GM21526 (cell line): ENCODE results near the gene LRRC36.
"Not testable (repeated sequence)": the region's sequence is repeated elsewhere in the genome, so short reads cannot be mapped to it uniquely, and the experiment has no call there.

ENCODE experiments used
- ATAC-seq: cut with Tn5 transposase; IDR thresholded peaks from one replicate; pipeline ENCODE4 v1.9.1; 2021; ENCODE audit warnings: moderate library complexity; ENCODE audit not compliant: unreplicated experiment, low FRiP score

LRRC36 gene

GRCh38 chr16:67339453-67339852, 12.8 kb downstream of the LRRC36 start:
- ATAC-seq = no peak

- no peak for ATAC-seq
These were observed 14.6 kb downstream of the LRRC36 start for GRCh38 chr16:67341250-67341649.

GRCh38 chr16:67342616-67343015, 16.0 kb downstream of the LRRC36 start:
- ATAC-seq = no peak

- ATAC-seq = no peak
These were observed 18.8 kb downstream of the LRRC36 start for GRCh38 chr16:67345401-67345800.

- ATAC-seq = no peak
These were observed 19.7 kb downstream of the LRRC36 start for GRCh38 chr16:67346341-67346740.

GRCh38 chr16:67349172-67349571, 22.6 kb downstream of the LRRC36 start:
- ATAC-seq = no peak

- no peak for ATAC-seq
These were observed 23.7 kb downstream of the LRRC36 start for GRCh38 chr16:67350324-67350723.

GRCh38 chr16:67352463-67352862, 25.8 kb downstream of the LRRC36 start:
- ATAC-seq = not testable (repeated sequence)

GRCh38 chr16:67356396-67356795, 29.8 kb downstream of the LRRC36 start:
- ATAC-seq = no peak

GRCh38 chr16:67357561-67357960, 30.9 kb downstream of the LRRC36 start:
- no peak for ATAC-seq

GRCh38 chr16:67359540-67360269, 33.1 kb downstream of the LRRC36 start:
- ATAC-seq = not testable (repeated sequence)

- no peak for ATAC-seq
These were observed 34.4 kb downstream of the LRRC36 start for GRCh38 chr16:67361038-67361437.

GRCh38 chr16:67364600-67365235, 38.1 kb downstream of the LRRC36 start:
- no peak for ATAC-seq

GRCh38 chr16:67370661-67371060, 44.0 kb downstream of the LRRC36 start:
- ATAC-seq = no peak

GRCh38 chr16:67372664-67373063, 46.0 kb downstream of the LRRC36 start:
- ATAC-seq = no peak

GRCh38 chr16:67376012-67376411, 49.4 kb downstream of the LRRC36 start:
- not testable (repeated sequence) for ATAC-seq

GRCh38 chr16:67378642-67379041, 52.0 kb downstream of the LRRC36 start:
- no peak for ATAC-seq

GRCh38 chr16:67383284-67383683, 56.7 kb downstream of the LRRC36 start:
- no peak for ATAC-seq

GRCh38 chr16:67384778-67385510, 58.3 kb downstream of the LRRC36 start:
- ATAC-seq = no peak

- ATAC-seq = no peak
These were observed 60.3 kb downstream of the LRRC36 start for GRCh38 chr16:67386861-67387455.

- ATAC-seq = no peak
These were observed 61.0 kb downstream of the LRRC36 start for GRCh38 chr16:67387479-67388079.
